A549 (cell line): ENCODE measurements around the gene EPN2.

Experiments
- BCL3 ChIP-seq: fragments of >200 bp; sonication (Bioruptor Twin); formaldehyde crosslinking; IDR thresholded peaks from 3 replicates; pipeline ENCODE4 v1.6.1; 2016
- CEBPB ChIP-seq, 2 experiments: fragments of >200 bp in 1 of 2; sonication (Bioruptor Twin) in 1 of 2; formaldehyde crosslinking in 1 of 2; IDR thresholded peaks; 2 replicates each; pipeline ENCODE4 v1.6.1; 2012 to 2016
- CTCF ChIP-seq: fragments of >200 bp; sonication (Bioruptor Twin); formaldehyde crosslinking; IDR thresholded peaks from 3 replicates; pipeline ENCODE4 v1.5.1; 2016
- EP300 ChIP-seq, 2 experiments: fragments of >200 bp; sonication (Bioruptor Twin); formaldehyde crosslinking; IDR thresholded peaks; 2 replicates in 1 of 2; 3 replicates in 1 of 2; pipeline ENCODE4 v1.6.1; 2016 to 2017
- ESRRA ChIP-seq: fragments of 150-350 bp; IDR thresholded peaks from 2 replicates; pipeline ENCODE4 v1.6.1; 2014; ENCODE audit warnings: mild to moderate bottlenecking, low read length, borderline replicate concordance
- MAX ChIP-seq: IDR thresholded peaks from 2 replicates; pipeline ENCODE4 v1.6.1; 2012
- MAZ ChIP-seq: fragments of 150-350 bp; IDR thresholded peaks from 2 replicates; pipeline ENCODE4 v1.6.1; 2014; ENCODE audit warnings: antibody characterized with exemption, low read depth, low read length, borderline replicate concordance
- NFE2L2 ChIP-seq: fragments of 150-350 bp; conservative IDR thresholded peaks from 2 replicates; pipeline ENCODE4 v1.6.1; 2014; ENCODE audit warnings: low read length
- NPAS2 ChIP-seq: fragments of 250-450 bp; sonication (Bioruptor Pico); IDR thresholded peaks from 2 replicates; pipeline ENCODE4 v1.8.0; 2022; ENCODE audit warnings: mild to moderate bottlenecking, moderate library complexity, borderline replicate concordance
- POLR2A ChIP-seq: IDR thresholded peaks from 2 replicates; pipeline ENCODE4 v1.6.1; 2012; ENCODE audit warnings: mild to moderate bottlenecking, low read length
- SREBF2 ChIP-seq: fragments of 450-650 bp; IDR thresholded peaks from 2 replicates; pipeline ENCODE4 v1.6.1; 2014; ENCODE audit warnings: mild to moderate bottlenecking, moderate library complexity

- TF ChIP-seq CTCF (no peak), EP300 (IDR thresholded peaks at IDR 0.05) (no peak), CEBPB (IDR thresholded peaks at IDR 0.05) (no peak), MAZ (no peak), POLR2A (no peak), NFE2L2 (no peak), ESRRA (no peak), NPAS2 (CRISPR knock-in tag) (no peak), BCL3 (no peak), MAX (no peak), SREBF2 (no peak)
Observed at GRCh38 chr17:19379361-19380065, 142.3 kb downstream of the EPN2 start.
